BLaER1 treated with 17β-estradiol and CSF1 and Interleukin-3, amounts not matched to agents 10 nM and 100 nM (cell line): ENCODE measurements around the gene YEATS2.
"Not testable (repeated sequence)": the region's sequence is repeated elsewhere in the genome, so short reads cannot be mapped to it uniquely, and the experiment has no call there.

Source experiments
- H3K27ac ChIP-seq, 11 experiments: shearing (Covaris generic); formaldehyde crosslinking; 2 replicates each; pipeline ENCODE4 v1.8.1; 2022
- H3K27me3 ChIP-seq, 11 experiments: shearing (Covaris generic); formaldehyde crosslinking; 2 replicates each; pipeline ENCODE4 v1.8.1; 2022
- H3K36me3 ChIP-seq, 11 experiments: shearing (Covaris generic); formaldehyde crosslinking; 2 replicates each; pipeline ENCODE4 v1.8.1; 2022
- H3K4me1 ChIP-seq, 10 experiments: shearing (Covaris generic); formaldehyde crosslinking; 2 replicates each; pipeline ENCODE4 v1.8.1; 2022
- H3K4me2 ChIP-seq, 11 experiments: shearing (Covaris generic); formaldehyde crosslinking; 2 replicates each; pipeline ENCODE4 v1.8.1; 2022
- H3K4me3 ChIP-seq, 10 experiments: shearing (Covaris generic); formaldehyde crosslinking; 2 replicates each; pipeline ENCODE4 v1.8.1; 2022
- H3K9ac ChIP-seq, 11 experiments: shearing (Covaris generic); formaldehyde crosslinking; 2 replicates each; pipeline ENCODE4 v1.8.1; 2022
- H3K9me3 ChIP-seq, 11 experiments: shearing (Covaris generic); formaldehyde crosslinking; replicated peaks in 1 of 11; 2 replicates each; pipeline ENCODE4 v1.8.1; 2022
- H4K20me1 ChIP-seq, 11 experiments: shearing (Covaris generic); formaldehyde crosslinking; 2 replicates each; pipeline ENCODE4 v1.8.1; 2022
- Cebpa-rat ChIP-seq, 11 experiments: shearing (Covaris generic); IDR thresholded peaks; 2 replicates each; pipeline ENCODE4 v1.8.1; 2022

YEATS2 gene

DNA sequence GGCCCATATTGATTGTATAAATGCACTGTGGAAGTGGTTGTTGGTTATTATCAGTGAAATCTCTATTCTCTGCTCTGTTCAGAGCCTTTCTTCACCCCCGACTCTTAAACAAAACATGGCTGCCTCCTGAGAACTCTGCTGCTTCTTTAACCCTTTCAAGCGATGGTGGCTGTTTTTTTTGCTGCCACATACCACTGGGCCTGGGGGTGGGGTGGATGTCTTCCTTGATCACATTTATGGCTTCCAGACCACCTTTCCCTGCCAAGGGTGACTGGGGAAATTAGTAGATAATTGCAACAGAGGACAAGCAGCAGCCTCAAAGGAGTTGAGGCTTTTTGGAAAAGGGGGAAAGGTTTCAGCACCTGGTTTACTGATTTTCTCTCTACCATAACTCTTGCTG is 32.8 kb downstream of the YEATS2 start:
- Histone ChIP-seq H3K9me3 (peaks cover 0 to 3% (median 0%) of the 10 kb centered on the region in 11 experiments; a peak in 1 of 22 replicates), H3K4me1 (no peaks in the 10 kb centered on the region), H3K27ac (no peak overlapping the region), H3K4me3 (no peak overlapping the region), H3K27me3 (no peaks in the 10 kb centered on the region), H3K4me2 (no peak overlapping the region), H4K20me1 (peaks cover 3 to 89% (median 52%) of the 10 kb centered on the region in 11 experiments; a peak in 20 of 22 replicates), H3K36me3 (peaks cover 99 to 100% (median 100%) of the 10 kb centered on the region in 11 experiments), H3K9ac (no peak overlapping the region)
- no peak for TF ChIP-seq Cebpa-rat (IDR thresholded peaks at IDR 0.05)

DNA sequence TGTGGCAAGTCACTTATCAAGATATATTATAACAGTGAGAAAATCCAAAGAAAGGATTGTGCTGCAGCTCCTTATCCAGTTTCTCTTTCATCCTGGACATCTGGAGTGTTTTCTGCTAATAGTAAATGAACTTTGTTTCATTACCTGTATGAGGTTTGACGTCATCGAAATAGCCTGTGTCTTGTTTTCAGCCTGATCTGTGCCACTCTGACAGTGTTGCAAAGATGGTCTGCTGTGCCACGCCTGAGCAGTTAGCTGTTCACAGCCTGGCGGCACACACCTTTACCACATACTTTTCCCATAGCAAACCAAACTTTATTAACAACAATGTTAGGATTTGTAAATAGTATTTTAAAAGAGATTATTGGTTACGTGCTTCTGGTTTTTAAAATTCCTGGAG is 34.0 kb downstream of the YEATS2 start:
- no peak overlapping the region for H3K9ac ChIP-seq
- H3K4me2 ChIP-seq: no peak overlapping the region
- peaks cover 99 to 100% (median 100%) of the 10 kb centered on the region in 11 experiments for H3K36me3 ChIP-seq
- H3K27ac ChIP-seq: no peak overlapping the region
- H3K9me3 ChIP-seq: peaks cover 0 to 15% (median 5%) of the 10 kb centered on the region in 11 experiments; a peak in 14 of 22 replicates
- no peaks in the 10 kb centered on the region for H3K27me3 ChIP-seq
- H3K4me1 ChIP-seq: no peaks in the 10 kb centered on the region
- no peak for TF ChIP-seq Cebpa-rat (IDR thresholded peaks at IDR 0.05)
- peaks cover 6 to 87% (median 52%) of the 10 kb centered on the region in 11 experiments; a peak in 19 of 22 replicates for H4K20me1 ChIP-seq
- no peak overlapping the region for H3K4me3 ChIP-seq

DNA sequence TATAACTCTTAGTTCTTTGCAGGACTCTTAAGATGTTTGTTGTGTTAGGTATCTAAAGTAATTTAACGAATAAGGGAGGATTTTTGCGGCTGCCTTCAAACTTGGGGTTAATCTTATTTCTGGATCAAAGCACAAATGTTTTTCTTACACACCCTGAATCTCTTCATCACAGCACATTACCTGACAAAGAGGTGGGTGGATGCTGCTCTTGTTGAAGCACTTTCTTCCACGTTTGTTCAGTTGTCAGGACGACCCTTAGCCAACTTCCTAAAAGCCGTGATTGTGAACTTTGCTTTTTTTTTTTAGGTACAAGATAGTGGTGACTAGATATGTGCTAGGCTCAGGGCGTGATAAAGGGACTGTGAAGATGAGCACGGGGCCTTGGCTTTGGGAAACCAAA is 36.0 kb downstream of the YEATS2 start:
- Histone ChIP-seq H3K36me3 (peaks cover 95 to 98% (median 97%) of the 10 kb centered on the region in 11 experiments), H3K9ac (no peak overlapping the region), H3K4me1 (no peaks in the 10 kb centered on the region), H3K27me3 (no peaks in the 10 kb centered on the region), H3K4me2 (no peak overlapping the region), H3K9me3 (peaks cover 6 to 32% (median 21%) of the 10 kb centered on the region in 11 experiments; a peak in 20 of 22 replicates), H3K27ac (no peak overlapping the region), H4K20me1 (peaks cover 6 to 73% (median 40%) of the 10 kb centered on the region in 11 experiments; a peak in 19 of 22 replicates), H3K4me3 (no peak overlapping the region)
- TF ChIP-seq Cebpa-rat (IDR thresholded peaks at IDR 0.05): no peak

DNA sequence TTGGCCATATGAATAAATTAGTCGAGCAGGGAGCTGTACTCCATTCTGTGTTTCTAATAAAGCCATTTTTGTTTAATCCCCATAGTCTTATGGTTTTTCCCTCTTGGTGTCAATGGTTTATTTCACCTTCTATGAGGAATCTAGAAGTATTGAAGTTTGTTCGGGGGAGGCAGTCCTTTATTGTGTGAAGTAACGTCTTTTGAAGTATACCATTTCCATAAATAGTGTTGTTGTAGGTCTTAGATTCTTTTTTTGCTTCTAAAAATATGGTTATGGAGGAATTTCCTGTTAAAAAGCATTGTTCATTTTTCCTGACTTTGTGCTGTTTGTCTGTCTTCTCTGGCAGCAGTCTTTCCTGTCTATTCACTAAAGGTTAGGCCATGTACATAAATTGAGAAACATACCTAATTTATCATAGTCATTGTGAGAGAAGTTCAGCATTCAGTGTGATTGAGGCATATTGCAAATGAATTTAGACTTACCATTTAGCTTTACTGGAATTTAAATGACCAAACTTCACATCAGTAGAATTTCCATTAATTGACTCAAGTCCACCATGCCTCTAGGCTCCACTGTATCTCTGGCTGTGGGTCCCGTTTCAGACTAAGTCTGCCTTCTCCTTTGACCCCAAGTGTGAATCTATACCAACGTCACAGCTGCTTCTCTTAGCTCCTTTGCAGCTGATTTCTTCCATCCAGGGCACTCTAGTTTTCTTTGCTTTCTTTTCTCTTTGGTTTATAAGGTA is 37.3 kb downstream of the YEATS2 start:
- H3K36me3 ChIP-seq: peaks cover 82 to 84% (median 83%) of the 10 kb centered on the region in 11 experiments
- H3K4me2 ChIP-seq: no peak overlapping the region
- H3K9ac ChIP-seq: no peak overlapping the region
- no peak for TF ChIP-seq Cebpa-rat (IDR thresholded peaks at IDR 0.05)
- no peaks in the 10 kb centered on the region for H3K27me3 ChIP-seq
- H3K4me3 ChIP-seq: no peak overlapping the region
- H3K9me3 ChIP-seq: peaks cover 6 to 32% (median 21%) of the 10 kb centered on the region in 11 experiments; a peak in 20 of 22 replicates
- H4K20me1 ChIP-seq: peaks cover 6 to 63% (median 36%) of the 10 kb centered on the region in 11 experiments; a peak in 19 of 22 replicates
- no peaks in the 10 kb centered on the region for H3K4me1 ChIP-seq
- H3K27ac ChIP-seq: no peak overlapping the region

DNA sequence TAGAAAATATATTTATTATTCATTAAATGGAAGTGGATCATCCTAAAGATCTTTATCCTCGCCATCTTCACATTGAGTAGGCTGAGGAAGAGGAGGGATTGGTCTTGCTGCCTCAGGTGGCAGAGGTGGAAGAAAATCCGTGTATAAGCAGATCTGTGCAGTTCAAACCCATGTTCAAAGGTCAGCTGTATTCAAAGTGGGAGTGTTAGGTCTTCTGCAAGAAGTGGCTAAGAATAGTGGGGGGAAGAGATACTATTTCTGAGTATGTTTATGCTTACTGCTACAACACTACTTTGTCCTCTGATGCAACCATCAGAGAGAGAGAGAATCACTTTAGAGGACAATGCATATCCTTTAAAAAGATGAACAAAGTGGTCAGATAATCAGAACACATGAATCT is 39.5 kb downstream of the YEATS2 start:
- Histone ChIP-seq H3K36me3 (peaks cover 80 to 83% (median 81%) of the 10 kb centered on the region in 11 experiments), H3K9me3 (peaks cover 6 to 33% (median 24%) of the 10 kb centered on the region in 11 experiments; a peak in 20 of 22 replicates)

DNA sequence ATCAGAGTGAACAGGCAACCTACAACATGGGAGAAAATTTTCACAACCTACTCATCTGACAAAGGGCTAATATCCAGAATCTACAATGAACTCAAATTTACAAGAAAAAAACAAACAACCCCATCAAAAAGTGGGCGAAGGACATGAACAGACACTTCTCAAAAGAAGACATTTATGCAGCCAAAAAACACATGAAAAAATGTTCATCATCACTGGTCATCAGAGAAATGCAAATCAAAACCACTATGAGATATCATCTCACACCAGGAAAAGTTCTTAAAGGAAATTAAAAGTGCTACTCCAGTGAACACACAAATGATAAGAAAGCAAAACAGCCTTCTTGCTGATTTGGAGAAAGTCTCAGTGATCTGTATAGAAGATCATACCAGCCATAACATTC is 42.6 kb downstream of the YEATS2 start:
- H3K4me1 ChIP-seq, H3K9ac ChIP-seq, H3K27me3 ChIP-seq, H3K4me2 ChIP-seq, H3K27ac ChIP-seq, H3K4me3 ChIP-seq: not testable (repeated sequence)
- peaks cover 6 to 33% (median 24%) of the 10 kb centered on the region in 11 experiments; a peak in 20 of 22 replicates for H3K9me3 ChIP-seq
- peaks cover 2 to 55% (median 22%) of the 10 kb centered on the region in 11 experiments; a peak in 19 of 22 replicates for H4K20me1 ChIP-seq
- peaks cover 80 to 83% (median 81%) of the 10 kb centered on the region in 11 experiments for H3K36me3 ChIP-seq

More for the DNA sequence above, 39.5 kb downstream of the YEATS2 start:
- Histone ChIP-seq H3K4me1 (no peaks in the 10 kb centered on the region), H4K20me1 (peaks cover 5 to 52% (median 34%) of the 10 kb centered on the region in 11 experiments; a peak in 18 of 22 replicates), H3K9ac (no peak overlapping the region), H3K4me3 (no peak overlapping the region), H3K27ac (no peak overlapping the region), H3K4me2 (no peak overlapping the region), H3K27me3 (no peaks in the 10 kb centered on the region)
- TF ChIP-seq Cebpa-rat (IDR thresholded peaks at IDR 0.05): no peak

DNA sequence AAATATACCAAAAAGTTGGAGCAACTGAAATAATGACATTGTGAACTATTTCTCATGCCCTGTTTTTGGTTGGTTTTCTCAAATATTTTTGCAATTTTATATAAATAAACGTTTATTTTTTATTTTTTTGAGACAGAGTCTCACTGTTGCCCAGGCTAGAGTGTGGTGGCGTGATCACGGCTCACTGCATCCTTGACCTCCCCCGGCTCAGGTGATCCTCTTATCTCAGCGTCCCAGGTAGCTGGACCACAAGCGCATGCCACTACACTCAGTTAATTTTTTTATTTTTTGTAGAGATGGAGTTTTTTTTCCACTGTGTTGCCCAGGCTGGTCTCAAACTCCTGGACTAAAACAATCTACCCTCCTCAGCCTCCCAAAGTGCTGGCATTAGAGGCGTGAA is 45.6 kb downstream of the YEATS2 start:
- no peak overlapping the region for H3K9ac ChIP-seq
- H3K4me1 ChIP-seq: no peaks in the 10 kb centered on the region; a peak in 1 of 20 replicates
- peaks cover 0 to 10% (median 0%) of the 10 kb centered on the region in 11 experiments; a peak in 6 of 22 replicates for H3K9me3 ChIP-seq
- no peak overlapping the region for H3K27ac ChIP-seq
- H3K27me3 ChIP-seq: no peaks in the 10 kb centered on the region
- H3K4me3 ChIP-seq: no peak overlapping the region
- TF ChIP-seq Cebpa-rat (IDR thresholded peaks at IDR 0.05): no peak
- H3K4me2 ChIP-seq: no peak overlapping the region
- H3K36me3 ChIP-seq: peaks cover 79 to 83% (median 80%) of the 10 kb centered on the region in 11 experiments
- H4K20me1 ChIP-seq: peaks cover 0 to 62% (median 22%) of the 10 kb centered on the region in 11 experiments; a peak in 17 of 22 replicates

DNA sequence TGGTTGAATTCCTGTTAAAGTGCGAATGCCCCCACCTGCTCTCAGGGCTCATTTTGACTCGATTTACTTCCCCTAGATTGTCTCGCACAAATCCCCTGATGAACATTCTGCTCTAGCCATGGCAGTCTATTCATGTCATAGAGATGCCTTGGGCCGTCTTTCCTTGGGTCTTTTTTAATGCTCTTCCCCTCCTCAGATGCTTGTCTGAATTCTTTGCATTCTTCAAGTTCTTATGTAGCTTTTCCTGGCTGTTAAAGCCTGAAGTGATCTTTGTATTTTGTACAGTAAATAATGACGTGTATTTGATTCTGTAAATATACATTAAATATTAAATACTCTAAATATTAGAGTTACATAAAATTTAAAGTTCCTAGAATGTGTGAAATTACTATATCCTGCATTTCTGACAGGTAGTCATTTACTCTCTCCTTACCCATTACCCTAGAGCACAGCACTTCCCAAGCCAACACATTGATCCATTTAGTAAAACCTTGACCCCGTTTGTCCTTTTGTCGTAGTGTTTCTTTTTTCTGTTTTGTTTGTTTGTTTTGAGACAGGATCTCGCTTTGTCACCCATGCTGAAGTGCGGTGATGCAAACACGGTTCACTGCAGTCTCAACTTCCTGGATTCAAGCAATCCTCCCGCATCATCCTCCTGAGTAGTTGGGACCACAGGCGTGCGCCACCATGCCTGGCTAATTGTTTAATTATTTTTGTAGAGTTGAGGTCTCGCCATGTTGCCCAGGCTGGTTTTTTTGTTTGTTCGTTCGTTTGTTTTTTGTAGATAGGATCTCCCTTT is 47.9 kb downstream of the YEATS2 start:
- Histone ChIP-seq H3K9me3 (peaks cover 0 to 6% (median 0%) of the 10 kb centered on the region in 11 experiments; a peak in 1 of 22 replicates), H3K36me3 (peaks cover 96 to 100% (median 99%) of the 10 kb centered on the region in 11 experiments), H3K4me3 (no peak overlapping the region), H4K20me1 (peaks cover 0 to 59% (median 22%) of the 10 kb centered on the region in 11 experiments; a peak in 17 of 22 replicates), H3K4me1 (no peaks in the 10 kb centered on the region; a peak in 1 of 20 replicates), H3K27me3 (no peaks in the 10 kb centered on the region), H3K4me2 (no peak overlapping the region), H3K9ac (no peak overlapping the region), H3K27ac (0 out of 22 replicates have a peak overlapping the region, but pooled peaks of 1 of the 11 experiments have one; percentile 13)
- TF ChIP-seq Cebpa-rat (IDR thresholded peaks at IDR 0.05): no peak

DNA sequence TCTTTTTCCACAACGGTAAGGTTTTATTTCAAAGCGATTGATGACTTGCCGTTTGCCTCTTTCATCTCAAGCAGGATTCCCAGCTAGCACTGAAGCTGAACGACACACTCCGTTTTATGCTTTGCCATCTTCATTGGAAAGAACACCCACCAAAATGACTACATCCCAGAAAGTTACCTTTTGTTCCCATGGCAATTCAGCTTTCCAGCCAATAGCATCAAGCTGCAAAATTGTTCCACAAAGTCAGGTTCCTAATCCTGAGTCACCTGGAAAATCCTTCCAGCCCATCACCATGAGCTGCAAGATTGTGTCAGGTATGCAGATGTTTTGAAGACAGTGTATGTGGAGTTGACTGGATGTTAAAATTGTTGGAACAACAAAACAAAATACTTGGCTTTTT is 56.5 kb downstream of the YEATS2 start:
- no peak overlapping the region for H3K27ac ChIP-seq
- no peak for TF ChIP-seq Cebpa-rat (IDR thresholded peaks at IDR 0.05)
- no peak overlapping the region for H3K4me3 ChIP-seq
- no peak overlapping the region for H3K4me2 ChIP-seq
- H3K27me3 ChIP-seq: no peaks in the 10 kb centered on the region
- no peak overlapping the region for H3K9ac ChIP-seq
- H3K4me1 ChIP-seq: no peaks in the 10 kb centered on the region
- peaks cover 97 to 100% (median 99%) of the 10 kb centered on the region in 11 experiments for H3K36me3 ChIP-seq
- H3K9me3 ChIP-seq: no peaks in the 10 kb centered on the region
- H4K20me1 ChIP-seq: peaks cover 0 to 45% (median 33%) of the 10 kb centered on the region in 11 experiments; a peak in 16 of 22 replicates
